ENCODE data around the gene NELL2.

NELL2 gene

DNA sequence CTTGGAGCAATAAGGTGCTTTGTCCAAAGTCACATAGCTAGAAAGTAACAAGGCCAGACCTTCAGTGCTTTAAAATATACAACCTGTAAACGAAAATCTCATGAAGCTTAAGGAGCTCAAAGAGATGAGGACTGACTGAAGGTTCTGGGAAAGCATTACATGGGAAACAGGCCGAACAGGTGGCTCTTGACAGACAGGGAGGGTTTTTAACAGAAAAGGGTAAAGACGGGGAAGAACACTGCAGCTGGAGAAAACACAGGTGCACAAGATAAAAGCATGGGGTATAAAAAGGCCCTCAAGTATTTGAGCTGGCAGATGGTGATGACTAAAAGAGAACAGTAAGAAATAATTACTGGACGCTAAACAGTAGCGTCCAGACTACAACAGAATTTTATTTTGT, 257.2 kb downstream of the NELL2 start:
- no peak for DNase-seq (ENCODE audit: low read depth in 2 of 2)

GRCh38 chr12:44616402-44616801, 259.7 kb downstream of the NELL2 start:
- DNase-seq (ENCODE audit: low read depth in 2 of 2), result no peak

DNA sequence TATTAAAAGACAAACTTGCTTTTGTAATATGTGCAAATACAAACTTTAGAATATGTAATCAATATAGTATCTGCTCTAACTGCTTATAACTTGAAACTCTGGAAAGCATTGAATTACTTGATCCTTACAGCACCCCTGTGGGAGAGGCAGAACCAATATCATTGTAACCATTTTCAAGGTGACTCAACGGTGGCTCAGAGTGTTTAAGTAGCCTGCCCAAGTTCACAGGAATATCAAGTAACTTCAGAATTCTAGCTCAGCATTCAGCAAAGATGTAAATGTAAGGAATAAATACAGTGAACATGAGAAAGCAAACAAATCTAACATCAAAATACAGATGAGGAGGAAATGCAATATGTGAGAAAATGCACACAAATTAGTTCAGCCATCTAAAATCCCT, 264.6 kb downstream of the NELL2 start:
- DNase-seq (ENCODE audit: low read depth in 2 of 2), result no peak

DNA sequence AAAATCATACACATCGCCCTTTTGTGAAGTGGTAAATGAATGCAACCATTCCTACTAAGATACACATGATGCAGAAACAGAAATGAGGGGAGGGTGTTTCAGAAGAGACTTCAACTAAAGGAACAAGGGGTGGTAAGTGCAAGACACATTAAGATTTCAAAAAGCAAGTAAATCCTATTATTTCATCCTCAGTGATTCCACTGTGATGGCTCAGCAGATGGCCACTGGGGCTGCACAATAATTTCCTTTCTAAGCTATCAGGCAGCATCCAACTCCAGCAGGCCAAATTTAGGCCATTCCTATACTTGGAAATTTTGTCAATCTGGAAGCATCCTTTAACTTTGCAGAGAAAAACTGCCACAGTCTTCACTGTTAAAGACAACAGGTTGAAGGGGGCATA, 272.4 kb downstream of the NELL2 start:
- no peak for DNase-seq (ENCODE audit: low read depth in 2 of 2)

DNA sequence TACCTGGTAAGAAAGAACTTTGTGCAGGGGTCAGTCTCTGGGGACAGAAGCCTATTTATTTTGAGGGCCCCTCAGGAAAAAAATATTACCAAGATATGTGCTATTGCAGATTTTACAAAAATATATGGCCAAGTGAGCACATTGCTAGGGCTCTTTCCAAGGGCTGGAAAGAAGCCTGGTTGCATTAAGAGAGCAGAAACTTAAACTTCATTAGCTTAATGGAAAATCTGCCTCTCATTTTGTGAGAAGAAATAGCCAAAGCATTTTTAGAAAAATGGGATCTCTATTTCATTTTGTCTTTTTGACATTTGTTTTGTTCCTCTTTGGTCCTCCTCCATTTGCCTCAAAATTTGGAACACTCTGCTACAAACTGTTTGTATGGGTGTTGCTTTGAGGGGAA, 283.5 kb downstream of the NELL2 start:
- DNase-seq (ENCODE audit: low read depth in 2 of 2), result no peak

- DNase-seq (ENCODE audit: low read depth in 2 of 2), result no peak
These were observed 286.4 kb downstream of the NELL2 start for GRCh38 chr12:44589697-44590096.

GRCh38 chr12:44588651-44589050, 287.5 kb downstream of the NELL2 start:
- DNase-seq (ENCODE audit: low read depth in 2 of 2), result no peak

DNA sequence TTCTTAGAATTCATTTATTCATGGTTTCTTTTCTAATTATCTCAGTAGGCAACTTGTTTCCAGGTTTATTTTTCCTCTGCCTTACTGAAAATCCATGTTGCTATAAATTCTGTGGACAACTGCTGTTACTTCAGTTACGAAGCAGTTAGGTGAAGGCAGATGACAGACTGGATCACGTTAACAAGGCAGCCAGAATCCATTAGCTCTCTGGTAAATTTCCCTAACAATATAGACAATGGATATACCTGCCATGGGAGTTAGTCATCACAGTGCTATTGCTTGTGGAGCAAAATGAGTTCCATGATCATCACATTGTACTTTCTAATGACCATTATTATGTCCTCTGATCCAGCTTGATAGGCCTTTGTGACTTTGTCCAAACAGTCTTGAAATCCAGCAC, 291.5 kb downstream of the NELL2 start:
- DNase-seq (ENCODE audit: low read depth in 2 of 2), result no peak

GRCh38 chr12:44582521-44582920, 293.6 kb downstream of the NELL2 start:
- DNase-seq (ENCODE audit: low read depth in 2 of 2), result no peak

- no peak for DNase-seq (ENCODE audit: low read depth in 2 of 2)
These were observed 294.4 kb downstream of the NELL2 start for GRCh38 chr12:44581642-44582242.

DNA sequence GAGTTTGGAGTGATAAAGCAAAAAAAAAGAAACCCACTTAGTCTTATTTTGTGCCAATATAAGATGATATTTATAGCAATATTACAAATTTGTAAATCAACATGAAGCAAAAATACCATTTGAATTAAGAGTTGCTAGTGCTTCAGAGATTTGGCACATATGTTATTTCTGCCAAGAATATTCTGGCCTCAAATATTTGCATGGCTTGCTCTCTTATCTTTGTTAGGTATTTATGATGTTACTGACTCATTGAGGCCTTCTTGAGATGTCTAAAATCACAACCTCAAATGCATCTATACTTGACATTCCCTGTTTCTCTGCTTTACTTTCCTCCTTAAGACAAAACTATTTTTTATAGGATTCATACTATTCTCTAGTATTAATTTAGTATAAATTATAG, 301.5 kb downstream of the NELL2 start:
- no peak for DNase-seq (ENCODE audit: low read depth in 2 of 2)

- DNase-seq (ENCODE audit: low read depth in 2 of 2), result no peak
These were observed 302.4 kb downstream of the NELL2 start for GRCh38 chr12:44573723-44574122.

DNA sequence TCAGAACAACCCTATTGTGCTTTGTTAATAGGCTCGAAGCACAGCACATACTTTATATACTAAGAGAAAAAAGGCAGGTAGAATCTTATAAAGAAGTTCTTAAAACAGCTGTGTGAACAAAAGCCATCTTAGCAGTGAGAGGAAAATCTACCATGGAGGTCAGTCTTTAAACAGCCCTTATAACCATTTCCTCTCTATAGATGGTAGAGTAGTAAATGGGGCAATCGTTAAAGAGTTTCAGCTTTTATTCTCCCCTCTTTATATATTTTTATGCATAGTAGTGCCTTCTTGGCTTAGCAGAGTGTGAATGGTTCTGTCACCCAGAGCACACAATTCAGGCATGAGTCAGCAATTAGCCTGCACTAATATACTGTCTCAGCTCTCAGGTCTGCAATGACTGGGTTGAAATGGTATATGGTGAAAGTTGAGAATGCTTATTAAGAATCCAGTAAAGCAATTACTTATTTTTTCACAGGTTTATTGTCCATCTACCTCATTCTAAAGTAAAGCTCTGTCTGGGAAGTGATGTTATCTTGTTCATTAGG, 305.0 kb downstream of the NELL2 start:
- DNase-seq (ENCODE audit: low read depth in 2 of 2), result no peak

DNA sequence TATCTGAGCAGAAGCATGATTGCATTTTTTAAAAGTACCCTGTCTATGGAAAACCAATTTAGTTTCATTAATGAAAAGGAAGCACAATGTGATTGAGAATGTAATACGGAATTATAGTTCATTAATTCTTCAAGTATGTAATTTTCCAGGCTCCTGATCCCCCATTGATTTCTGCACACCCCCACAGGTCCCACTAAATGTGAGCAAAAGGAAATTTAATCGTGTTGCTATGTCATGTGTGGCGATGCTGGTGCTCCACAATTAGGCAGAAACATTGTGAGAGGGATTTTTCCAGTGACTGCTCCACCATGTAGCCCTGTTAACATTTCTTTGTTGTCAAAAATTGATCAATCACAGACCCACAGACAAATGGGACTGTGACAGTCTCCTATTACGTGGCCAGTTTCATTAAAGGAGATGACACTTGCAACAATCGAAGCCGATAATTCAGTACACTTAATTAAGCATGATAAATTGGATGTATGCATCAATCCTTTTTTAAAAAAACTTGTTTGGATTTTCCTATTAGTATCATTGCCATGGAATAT, 306.0 kb downstream of the NELL2 start:
- DNase-seq (ENCODE audit: low read depth in 2 of 2), result no peak

DNA sequence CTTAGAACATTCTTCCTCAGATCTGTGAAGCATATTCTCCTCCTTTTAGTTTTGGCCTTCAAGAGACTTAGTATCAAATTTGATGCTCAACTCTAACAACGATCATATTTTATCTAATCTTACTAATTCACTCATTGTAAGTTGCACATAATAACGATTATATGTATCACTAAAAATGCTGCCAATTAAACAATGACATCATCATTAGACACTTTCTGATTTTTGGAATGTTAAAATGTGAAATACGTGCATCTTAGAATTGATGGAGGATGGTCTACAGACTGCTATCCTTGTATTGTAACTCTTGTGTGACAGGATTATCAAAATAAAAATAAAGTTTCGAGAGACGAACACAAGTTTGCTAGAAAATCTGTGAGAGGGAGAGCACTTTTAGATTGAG, 311.0 kb downstream of the NELL2 start:
- no peak for DNase-seq (ENCODE audit: low read depth in 2 of 2)

- no peak for DNase-seq (ENCODE audit: low read depth in 2 of 2)
These were observed 312.6 kb downstream of the NELL2 start for GRCh38 chr12:44563486-44563885.

GRCh38 chr12:44558340-44559100, 317.6 kb downstream of the NELL2 start:
- no peak for DNase-seq (ENCODE audit: low read depth in 2 of 2)

DNA sequence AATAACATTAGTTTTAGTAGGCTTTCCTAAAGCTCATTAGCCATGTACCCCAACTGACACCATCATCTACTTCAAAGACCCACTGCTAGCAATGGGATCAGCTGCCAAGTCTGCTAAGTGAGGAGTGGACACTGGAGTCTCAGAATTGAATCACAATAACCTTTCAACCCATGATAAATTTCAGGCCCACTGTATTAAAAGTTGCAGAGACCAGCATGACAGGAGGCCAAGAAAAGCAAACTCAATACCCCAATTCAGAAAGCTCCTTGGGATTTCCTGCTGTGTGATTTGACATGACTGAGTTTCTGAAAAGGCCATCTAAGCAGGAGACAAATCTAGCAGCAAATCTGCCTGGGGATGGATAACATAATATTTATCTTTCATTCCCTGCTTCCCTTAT, 320.7 kb downstream of the NELL2 start:
- DNase-seq (ENCODE audit: low read depth in 2 of 2), result no peak

- no peak for DNase-seq (ENCODE audit: low read depth in 2 of 2)
These were observed 324.5 kb downstream of the NELL2 start for GRCh38 chr12:44551631-44552030.

GRCh38 chr12:44550377-44550776, 325.7 kb downstream of the NELL2 start:
- DNase-seq (ENCODE audit: low read depth in 2 of 2), result no peak

GRCh38 chr12:44546060-44546459, 330.1 kb downstream of the NELL2 start:
- DNase-seq (ENCODE audit: low read depth in 2 of 2), result no peak

- DNase-seq (ENCODE audit: low read depth in 2 of 2), result no peak
These were observed 332.1 kb downstream of the NELL2 start for GRCh38 chr12:44544018-44544417.

DNA sequence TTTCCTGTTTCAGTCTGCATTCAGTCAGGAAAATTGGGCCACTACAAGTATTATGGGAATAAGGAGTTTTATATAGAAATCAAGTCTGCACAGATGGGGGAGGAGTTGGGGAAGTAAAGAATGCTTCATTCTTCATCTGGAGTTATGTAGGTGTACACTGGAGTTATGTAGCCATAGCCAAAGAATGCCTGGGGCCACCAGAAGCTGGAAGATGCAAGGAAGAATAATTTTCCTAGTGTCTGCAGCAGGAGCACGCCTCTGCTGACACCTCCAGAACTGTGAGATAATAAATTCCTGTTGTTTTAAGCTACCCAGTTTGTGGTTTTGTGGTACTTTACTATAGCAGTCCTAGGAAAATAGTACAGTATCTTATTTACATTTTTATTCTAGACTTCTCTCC, 333.4 kb downstream of the NELL2 start:
- DNase-seq (ENCODE audit: low read depth in 2 of 2), result no peak
